ENCODE data around the gene NEIL1.
"Not testable (repeated sequence)": the region's sequence is repeated elsewhere in the genome, so short reads cannot be mapped to it uniquely, and the experiment has no call there.

The NEIL1 gene

DNA sequence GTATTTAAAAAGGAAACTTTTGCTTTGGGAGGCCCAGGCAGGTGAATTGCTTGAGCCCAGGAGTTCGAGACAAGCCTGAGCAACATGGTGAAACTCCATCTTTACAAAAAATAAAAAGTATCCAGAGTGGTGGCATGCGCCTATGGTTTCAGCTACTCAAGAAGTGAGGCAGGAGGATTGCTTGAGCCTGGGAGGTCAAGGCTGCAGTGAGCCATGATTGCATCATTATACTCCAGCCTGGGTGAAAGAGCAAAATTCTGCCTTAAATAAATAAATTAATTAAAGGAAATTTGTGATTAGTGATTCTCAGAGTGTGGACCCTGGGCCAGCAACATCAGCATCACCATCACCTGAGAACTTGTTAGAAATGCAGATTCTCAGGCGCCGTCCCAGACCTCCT is 20.9 kb upstream of the NEIL1 start:
- no peaks in the 10 kb centered on the region for H3K9me3 Mint-ChIP-seq
- no peak overlapping the region for H3K27ac Mint-ChIP-seq
- no peaks in the 10 kb centered on the region for H3K4me1 Mint-ChIP-seq
- DNase-seq (ENCODE audit: low spot score in 2 of 2) (no peak), ATAC-seq (no peak)
- H3K36me3 Mint-ChIP-seq = no peaks in the 10 kb centered on the region
- no peak overlapping the region for H3K4me3 Mint-ChIP-seq

DNA sequence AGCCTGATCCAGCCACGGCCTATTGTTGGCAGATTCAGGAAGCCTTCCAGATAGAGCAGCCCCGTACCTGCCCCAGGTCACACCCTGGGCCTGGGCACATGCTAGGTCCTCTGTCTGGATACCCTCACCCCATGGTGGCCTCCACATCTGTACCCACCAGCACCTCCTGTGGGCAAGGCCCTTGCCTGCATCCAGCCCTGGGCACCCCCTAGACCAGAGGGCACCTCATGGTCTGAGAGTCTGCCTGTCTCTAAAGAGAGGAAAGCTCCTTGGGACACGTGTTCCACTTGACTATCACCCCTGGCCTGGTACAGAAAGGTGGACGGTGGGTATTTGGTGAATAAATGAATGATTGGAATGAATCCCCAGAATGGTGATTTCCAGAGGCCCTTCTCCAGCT is 19.8 kb upstream of the NEIL1 start:
- Mint-ChIP-seq H3K4me3 (no peak overlapping the region), H3K4me1 (no peaks in the 10 kb centered on the region), H3K27ac (peak overlapping the region; percentile 10), H3K9me3 (no peaks in the 10 kb centered on the region), H3K36me3 (no peaks in the 10 kb centered on the region)
- ATAC-seq (no peak), DNase-seq (ENCODE audit: low spot score in 2 of 2) (no peak)

DNA sequence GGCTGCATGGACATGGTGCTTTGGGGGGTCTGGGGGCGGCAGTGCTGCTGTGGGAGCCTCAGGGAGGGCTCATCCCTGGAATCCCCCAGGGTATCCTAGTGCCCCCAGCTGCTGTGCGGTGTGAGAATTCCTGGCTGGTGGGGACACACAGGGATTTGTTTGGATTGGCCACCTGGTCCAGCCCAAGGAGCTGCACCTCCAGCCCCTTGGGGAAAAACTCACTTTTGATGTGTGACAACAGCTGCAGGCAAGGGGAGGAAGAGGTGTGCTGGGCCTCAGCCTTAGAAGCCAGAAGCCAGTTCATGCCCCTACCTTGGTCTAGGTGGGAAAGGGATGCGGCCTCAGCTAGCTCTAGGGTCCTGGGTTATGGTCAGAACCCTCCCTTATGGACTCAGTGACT is 19.3 kb upstream of the NEIL1 start:
- Mint-ChIP-seq H3K4me1 (no peaks in the 10 kb centered on the region), H3K27ac (peak overlapping the region; percentile 44), H3K4me3 (no peak overlapping the region), H3K36me3 (no peaks in the 10 kb centered on the region), H3K9me3 (no peaks in the 10 kb centered on the region)
- no peak for DNase-seq (ENCODE audit: low spot score in 2 of 2)
- ATAC-seq = no peak

DNA sequence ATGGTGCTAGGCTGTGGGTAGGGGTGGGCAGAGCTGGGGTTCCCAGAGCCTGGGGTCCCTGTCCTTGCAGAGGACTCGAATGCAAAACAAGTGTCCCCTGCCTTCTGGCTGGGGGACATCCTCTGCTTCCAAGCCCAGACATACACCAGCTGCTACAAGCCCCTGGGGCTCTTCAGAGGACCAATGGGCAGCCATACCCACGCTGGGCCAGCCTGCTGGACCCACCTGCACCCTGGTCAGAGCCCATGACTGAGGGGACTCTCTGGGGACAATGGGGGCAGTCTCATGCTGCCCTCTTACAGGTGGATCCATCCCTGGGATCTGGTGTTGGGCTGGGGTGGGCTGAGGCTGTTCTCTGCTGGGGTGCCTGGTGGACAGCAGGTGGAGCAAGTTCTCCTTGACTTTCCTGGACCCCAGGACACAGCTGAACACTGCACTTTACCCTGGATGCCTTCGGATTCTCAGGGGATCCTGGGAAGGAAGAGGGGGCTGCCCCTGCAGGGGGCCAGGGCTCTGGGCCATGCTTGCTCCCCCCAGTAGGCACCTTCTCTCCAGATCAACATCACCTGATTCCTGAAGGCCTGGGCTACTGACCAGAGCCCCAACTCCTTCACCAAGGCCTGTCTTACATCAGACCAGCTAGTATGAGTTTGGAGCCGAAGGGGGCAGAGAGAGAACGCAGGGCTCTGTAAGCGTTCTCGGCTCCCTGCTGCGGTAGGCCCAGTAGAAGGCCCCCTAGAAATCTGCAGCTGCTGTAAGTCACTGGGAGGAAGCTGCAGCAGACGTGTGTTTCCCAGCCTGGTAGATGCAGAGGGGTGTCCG is 18.1 kb upstream of the NEIL1 start:
- DNase-seq (ENCODE audit: low spot score in 2 of 2) (no peak), ATAC-seq (no peak)
- Mint-ChIP-seq H3K9me3 (no peaks in the 10 kb centered on the region), H3K4me1 (no peaks in the 10 kb centered on the region), H3K4me3 (no peak overlapping the region), H3K27ac (peak overlapping the region; percentile 44), H3K36me3 (no peaks in the 10 kb centered on the region)

DNA sequence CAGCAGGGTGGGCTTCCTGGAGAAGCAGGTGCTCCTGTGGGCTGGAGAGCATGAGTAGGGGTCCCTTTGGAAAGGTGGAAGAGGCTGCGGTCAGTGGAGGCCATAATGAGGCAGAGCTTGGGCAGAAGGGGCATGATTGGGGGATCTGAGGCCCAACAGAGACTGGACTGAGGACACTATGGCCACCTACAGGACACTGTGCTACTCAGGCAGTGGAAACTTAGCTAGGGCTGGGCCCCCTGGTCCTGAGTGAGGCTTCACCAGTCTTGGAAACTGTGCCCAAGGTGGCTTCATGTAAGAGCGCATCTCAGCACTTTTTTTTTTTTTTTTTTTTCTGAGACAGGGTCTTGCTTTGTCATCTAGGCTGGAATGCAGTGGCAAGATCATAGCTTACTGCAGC is 17.3 kb upstream of the NEIL1 start:
- ATAC-seq (no peak), DNase-seq (ENCODE audit: low spot score in 2 of 2) (no peak)
- H3K9me3 Mint-ChIP-seq = no peaks in the 10 kb centered on the region
- H3K27ac Mint-ChIP-seq = no peak overlapping the region
- no peak overlapping the region for H3K4me3 Mint-ChIP-seq
- no peaks in the 10 kb centered on the region for H3K36me3 Mint-ChIP-seq
- H3K4me1 Mint-ChIP-seq = no peaks in the 10 kb centered on the region

DNA sequence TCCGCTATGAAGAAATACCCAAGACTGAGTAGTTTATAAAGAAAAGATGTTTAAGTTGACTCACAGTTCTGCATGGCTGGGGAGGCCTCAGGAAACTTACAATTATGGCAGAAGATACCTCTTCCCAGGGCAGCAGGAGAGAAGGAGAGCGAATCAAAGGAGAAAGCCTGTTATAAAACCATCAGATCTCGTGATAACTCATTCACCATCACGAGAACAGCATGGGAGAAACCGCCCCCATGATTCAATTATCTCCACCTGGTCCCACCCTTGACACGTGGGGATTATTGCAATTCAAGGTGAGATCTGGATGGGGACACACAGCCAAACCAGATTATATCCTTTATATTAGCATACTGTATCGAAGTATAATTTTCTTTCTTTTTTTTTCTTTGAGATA is 14.7 kb upstream of the NEIL1 start:
- not testable (repeated sequence) for H3K9me3 Mint-ChIP-seq; ATAC-seq; DNase-seq (ENCODE audit: low spot score in 2 of 2); H3K36me3 Mint-ChIP-seq; H3K27ac Mint-ChIP-seq; H3K4me3 Mint-ChIP-seq
- H3K4me1 Mint-ChIP-seq = peaks cover 20% of the 10 kb centered on the region

DNA sequence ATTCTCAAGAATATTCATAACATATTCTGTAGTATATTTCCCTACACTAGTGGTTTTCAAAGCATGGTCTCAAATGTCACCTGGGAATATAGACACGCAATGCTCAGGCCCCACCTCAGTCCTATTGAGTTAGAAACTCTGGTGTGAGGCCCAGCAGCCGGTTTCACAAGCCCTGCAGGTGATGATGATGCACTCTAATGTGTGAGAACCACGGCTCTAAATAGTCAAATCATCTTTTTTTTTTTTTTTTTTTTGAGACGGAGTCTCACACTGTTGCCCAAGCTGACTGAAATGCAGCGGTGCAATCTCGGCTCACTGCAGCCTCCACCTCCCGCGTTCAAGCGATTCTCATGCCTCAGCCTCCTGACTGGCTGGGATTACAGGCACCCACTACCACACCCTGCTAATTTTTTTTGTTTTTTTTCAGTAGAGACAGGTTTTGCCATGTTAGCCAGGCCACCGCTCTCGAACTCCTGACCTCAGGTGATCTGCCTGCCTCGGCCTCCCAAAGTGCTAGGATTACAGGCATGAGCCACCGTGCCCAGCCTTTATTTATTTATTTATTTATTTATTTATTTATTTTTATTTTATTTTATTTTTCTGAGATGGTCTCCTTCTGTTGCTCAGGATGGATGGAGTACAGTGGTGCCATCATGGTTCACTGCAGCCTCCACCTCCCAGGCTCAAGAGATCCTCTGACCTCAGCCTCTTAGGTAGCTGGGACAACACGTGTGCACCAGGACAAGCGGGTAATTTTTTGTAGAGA is 13.0 kb upstream of the NEIL1 start:
- peaks cover 20% of the 10 kb centered on the region for H3K4me1 Mint-ChIP-seq
- not testable (repeated sequence) for H3K36me3 Mint-ChIP-seq; ATAC-seq; H3K4me3 Mint-ChIP-seq; H3K27ac Mint-ChIP-seq; H3K9me3 Mint-ChIP-seq; DNase-seq (ENCODE audit: low spot score in 2 of 2)

DNA sequence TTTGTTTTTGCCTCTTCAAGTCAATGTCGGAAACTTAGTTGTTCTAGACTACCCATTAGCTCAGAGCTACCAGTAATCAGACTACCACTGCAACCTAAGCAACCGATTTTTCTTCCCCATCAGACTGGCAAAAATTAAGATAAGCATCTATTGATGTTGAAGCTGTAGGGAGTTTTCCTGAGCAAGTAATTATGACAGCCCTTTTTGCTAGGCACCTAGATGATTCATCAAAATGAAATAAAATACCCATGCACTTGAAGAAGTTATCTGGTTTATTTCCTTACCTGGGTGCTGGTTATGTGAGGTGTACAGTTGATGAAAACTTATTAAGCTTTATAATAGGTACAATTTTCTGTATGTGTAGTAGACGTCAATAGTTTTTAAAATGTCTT is 11.5 kb upstream of the NEIL1 start:
- Mint-ChIP-seq H3K4me3 (peak overlapping the region; percentile 95), H3K27ac (peak overlapping the region; percentile 99), H3K36me3 (peaks cover 13% of the 10 kb centered on the region), H3K9me3 (no peaks in the 10 kb centered on the region), H3K4me1 (peaks cover 20% of the 10 kb centered on the region)
- no peak for DNase-seq (ENCODE audit: low spot score in 2 of 2)
- ATAC-seq = no peak

DNA sequence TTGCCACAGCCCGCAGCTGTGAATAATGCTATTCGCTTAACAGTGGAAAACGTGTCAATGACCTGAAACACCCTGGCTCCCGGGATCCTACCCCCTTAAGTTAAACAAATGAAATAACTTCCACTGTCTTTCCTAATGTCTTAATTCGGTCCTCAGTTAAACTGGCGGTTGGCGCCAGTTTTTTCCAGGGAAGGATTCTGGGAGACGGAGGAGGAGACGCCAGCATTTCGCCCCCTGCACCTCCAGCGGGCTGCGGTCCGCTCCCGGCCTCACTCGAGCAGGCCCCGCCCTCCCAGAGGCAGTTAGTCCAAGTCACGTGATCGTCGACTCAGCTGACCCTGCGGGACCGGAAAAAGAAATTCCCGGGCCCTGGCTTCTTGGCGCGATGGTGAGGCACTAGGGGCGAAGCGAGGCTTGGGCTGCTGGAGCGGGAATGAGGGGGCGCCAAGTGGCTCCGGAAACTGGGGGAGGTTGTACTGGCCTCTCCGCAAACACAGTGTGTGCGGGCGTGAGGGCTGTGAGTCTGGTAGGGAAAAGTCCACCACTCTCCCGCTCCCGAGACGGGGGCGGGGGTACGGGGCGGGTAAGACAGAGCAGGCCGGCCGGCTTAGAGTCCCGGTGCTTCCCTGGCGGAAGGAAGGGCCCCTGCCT is 11.0 kb upstream of the NEIL1 start, which contains the start of gene COMMD4:
Gene COMMD4, plus strand, starts transcription at position 359 of the 651 bp plus-strand sequence. Its CDS starts 27 bp downstream, at position 386.
- Mint-ChIP-seq H3K9me3 (no peaks in the 10 kb centered on the region), H3K36me3 (peaks cover 17% of the 10 kb centered on the region), H3K27ac (peak within 1 kb of the TSS; percentile 99), H3K4me1 (peaks cover 20% of the 10 kb centered on the region), H3K4me3 (peak within 1 kb of the TSS; percentile 95)
- ATAC-seq (peak; percentile 82), DNase-seq (ENCODE audit: low spot score in 2 of 2) (peak; percentile 71 to 91)

DNA sequence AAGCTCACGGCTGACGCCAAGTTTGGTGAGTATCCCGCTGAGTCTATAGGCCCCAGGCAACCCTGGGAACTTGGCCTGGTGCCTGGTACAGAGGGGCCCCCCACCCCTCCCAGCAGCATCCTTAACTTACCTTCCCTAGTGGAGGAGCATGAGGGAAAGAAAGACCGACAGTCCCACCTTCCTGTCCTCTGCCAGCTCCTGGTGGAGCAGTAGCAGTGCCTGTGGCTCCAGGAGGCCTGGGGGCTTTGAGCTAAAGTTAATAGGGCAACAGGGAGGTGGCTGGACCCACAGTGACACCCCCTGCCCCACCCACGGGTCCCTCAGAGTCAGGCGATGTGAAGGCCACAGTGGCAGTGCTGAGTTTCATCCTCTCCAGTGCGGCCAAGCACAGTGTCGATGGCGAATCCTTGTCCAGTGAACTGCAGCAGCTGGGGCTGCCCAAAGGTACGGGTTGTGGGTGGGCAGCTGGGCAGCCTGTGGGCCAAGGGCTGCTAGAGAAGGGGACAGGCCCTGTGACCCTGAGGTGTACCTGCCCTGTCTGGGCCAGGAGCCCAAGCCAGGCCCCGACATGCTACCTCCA is 8.1 kb upstream of the NEIL1 start:
- no peak for ATAC-seq
- H3K27ac Mint-ChIP-seq = peak overlapping the region; percentile 10
- peaks cover 18% of the 10 kb centered on the region for H3K36me3 Mint-ChIP-seq
- H3K4me1 Mint-ChIP-seq = peaks cover 20% of the 10 kb centered on the region
- no peaks in the 10 kb centered on the region for H3K9me3 Mint-ChIP-seq
- no peak overlapping the region for H3K4me3 Mint-ChIP-seq
- no peak for DNase-seq (ENCODE audit: low spot score in 2 of 2)

DNA sequence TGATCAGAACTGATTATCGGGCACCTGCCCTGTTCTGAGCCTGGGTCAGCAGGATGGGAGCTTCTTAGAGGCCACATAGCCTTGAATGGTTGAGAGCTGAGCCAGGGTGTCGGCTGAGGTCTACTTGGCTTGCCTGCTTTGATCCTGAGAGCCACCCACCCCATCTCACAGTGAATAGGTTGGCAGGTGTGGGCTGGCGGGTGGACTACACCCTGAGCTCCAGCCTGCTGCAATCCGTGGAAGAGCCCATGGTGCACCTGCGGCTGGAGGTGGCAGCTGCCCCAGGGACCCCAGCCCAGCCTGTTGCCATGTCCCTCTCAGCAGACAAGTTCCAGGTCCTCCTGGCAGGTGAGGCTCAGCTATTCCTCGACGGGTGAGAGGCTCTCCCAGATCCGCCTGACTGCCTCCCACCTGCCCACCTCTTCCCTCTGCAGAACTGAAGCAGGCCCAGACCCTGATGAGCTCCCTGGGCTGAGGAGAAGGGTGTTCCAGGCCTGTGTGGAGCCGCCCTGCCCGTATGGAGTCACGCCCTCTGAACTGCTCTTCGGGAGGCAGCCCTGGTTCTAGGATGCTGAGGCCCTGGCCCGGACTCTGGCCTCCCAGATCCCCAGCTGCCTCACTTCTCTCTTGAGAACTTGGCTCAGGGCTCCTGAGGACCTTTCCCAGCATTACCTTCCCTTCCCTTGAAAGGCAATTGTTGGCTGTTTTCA is 7.2 kb upstream of the NEIL1 start:
- no peak for DNase-seq (ENCODE audit: low spot score in 2 of 2)
- Mint-ChIP-seq H3K9me3 (no peaks in the 10 kb centered on the region), H3K36me3 (peaks cover 18% of the 10 kb centered on the region), H3K4me1 (peaks cover 20% of the 10 kb centered on the region), H3K4me3 (no peak overlapping the region), H3K27ac (peak overlapping the region; percentile 32)
- no peak for ATAC-seq

DNA sequence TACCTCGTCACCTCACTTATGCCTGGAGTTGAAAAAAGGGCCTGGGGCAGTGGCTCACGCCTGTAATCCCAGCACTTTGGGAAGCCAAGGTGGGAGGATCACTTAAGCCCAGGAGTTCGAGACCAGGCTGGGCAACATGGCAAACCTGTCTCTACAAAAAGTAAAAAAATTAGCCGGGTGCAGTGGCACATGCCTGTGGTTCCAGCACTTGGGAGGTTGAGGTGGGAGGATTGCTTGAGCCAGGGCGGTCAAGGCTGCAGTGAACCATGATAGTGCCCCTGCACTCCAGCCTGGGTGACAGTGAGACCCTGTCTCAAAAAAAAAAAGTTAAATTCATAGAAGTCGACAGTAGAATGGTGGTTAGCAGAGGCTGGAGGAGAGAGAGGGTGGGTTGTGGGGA is 4.6 kb upstream of the NEIL1 start:
- Mint-ChIP-seq H3K4me1 (peaks cover 6% of the 10 kb centered on the region), H3K27ac (no peak overlapping the region), H3K36me3 (peaks cover 13% of the 10 kb centered on the region), H3K4me3 (no peak overlapping the region), H3K9me3 (no peaks in the 10 kb centered on the region)
- ATAC-seq = no peak
- no peak for DNase-seq (ENCODE audit: low spot score in 2 of 2)

DNA sequence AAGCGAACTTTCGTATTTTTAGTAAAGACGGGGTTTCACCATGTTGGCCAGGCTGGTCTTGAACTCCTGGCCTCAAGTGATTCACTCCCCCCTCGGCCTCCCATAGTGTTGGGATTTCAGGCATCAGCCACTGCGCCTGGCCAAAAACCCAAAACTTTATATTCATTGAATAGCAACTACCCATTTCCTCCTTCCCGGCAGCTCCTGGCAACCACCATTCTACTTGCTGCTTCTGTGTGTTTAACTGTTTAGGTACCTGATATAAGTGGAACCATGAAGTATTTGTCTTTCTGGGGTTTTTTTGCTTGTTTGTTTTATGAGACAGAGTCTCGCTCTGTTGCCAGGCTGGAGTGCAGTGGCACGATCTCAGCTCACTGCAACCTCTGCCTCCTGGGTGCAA is 2.9 kb upstream of the NEIL1 start:
- H3K27ac Mint-ChIP-seq; H3K4me3 Mint-ChIP-seq; DNase-seq (ENCODE audit: low spot score in 2 of 2); H3K9me3 Mint-ChIP-seq; ATAC-seq: not testable (repeated sequence)
- peaks cover 18% of the 10 kb centered on the region for H3K4me1 Mint-ChIP-seq
- peaks cover 18% of the 10 kb centered on the region for H3K36me3 Mint-ChIP-seq

DNA sequence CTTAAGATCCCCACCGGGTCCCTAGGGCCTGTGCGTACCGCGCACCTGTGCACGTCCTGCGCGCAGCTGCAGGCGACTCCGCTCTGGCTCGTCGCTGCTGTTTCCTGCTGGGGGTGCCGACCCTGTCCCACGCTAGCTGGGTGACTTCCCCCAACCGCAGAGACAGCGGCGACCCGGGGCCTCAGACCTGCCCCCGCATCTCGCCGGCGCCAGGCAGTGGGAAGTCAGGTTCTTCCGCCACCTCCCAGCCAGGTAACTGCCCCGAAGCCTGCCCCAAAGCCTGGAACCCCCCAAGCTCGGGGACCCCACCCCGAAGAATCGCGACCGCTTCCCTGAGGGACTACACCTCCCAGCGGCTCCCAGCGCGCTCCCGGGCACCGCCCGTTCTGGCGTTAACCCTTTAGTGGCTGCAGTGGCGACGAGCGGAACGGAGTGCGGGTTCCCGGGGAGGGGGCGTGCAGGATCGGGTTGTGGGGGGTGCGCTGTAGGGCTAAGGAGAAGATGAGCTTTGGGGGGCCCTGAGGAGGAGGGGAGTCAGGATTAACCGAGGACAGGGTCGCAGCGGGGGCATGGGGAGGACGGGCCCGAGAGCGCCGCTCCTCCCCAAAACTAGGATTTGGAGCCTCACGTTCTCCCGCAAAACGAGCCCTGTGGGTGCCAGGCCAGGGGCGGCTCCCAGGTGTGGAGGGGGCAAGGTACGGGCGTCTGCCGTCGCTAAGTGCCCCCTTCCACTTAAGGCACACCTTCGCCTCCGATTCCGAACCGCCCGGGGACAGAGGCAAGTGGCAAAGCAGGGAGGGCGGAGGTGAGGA is 589 bp downstream of the NEIL1 start:
- Mint-ChIP-seq H3K36me3 (peaks cover 19% of the 10 kb centered on the region), H3K9me3 (peaks cover 4% of the 10 kb centered on the region), H3K4me1 (peaks cover 39% of the 10 kb centered on the region), H3K27ac (peak overlapping the region; percentile 81), H3K4me3 (peak overlapping the region; percentile 81)
- ATAC-seq (peak; percentile 72), DNase-seq (ENCODE audit: low spot score in 2 of 2) (peak in 1 of 2 donors; percentile 27)

Data from stimulated activated effector memory CD8-positive, alpha-beta T cell treated with anti-CD3 and anti-CD28 coated beads, Interleukin-12 subunit alpha, Interleukin-12 subunit beta, amount 100 ng/mL, for 72 hours (primary cell).